ENCODE data around the gene ACOT8. TPM values are rescaled to one million over a fixed set of nuclear protein-coding genes. Genes with fewer than 3 reads are reported as not detected.

The ACOT8 gene
- total and polyA plus RNA-seq, 12 donors, result 21.3 to 46.6 (median 28.1) TPM

DNA sequence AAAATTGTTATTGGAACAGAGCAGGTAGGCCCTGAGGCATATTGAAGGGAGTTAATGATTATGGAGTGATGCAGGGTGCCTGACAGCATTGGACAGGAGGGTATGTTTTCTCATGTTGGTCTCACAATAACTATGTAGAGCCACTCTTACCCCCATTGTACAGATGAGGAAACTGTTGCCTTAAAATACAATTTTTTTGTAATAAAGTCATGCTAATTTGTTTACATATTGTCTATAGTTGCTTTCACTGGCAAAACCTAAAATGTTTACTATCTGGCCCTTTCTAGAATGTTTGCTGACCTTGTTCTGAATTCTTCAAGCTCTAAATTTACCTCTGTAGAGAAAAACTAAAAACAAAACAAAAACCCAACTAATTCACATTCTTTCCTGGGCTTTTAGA is 5.7 kb downstream of the ACOT8 start:
- peak overlapping the region in 4 of 10 donors; percentile 5 to 35 (median 22) for H3K27ac ChIP-seq
- no peak overlapping the region for H3K4me3 ChIP-seq
- intact Hi-C loops (cut with DNase I), result no loop called here
- H3K4me1 ChIP-seq, result peaks cover 10 to 31% (median 21%) of the 10 kb centered on the region in 9 donors
- TF ChIP-seq, protein P1, sequence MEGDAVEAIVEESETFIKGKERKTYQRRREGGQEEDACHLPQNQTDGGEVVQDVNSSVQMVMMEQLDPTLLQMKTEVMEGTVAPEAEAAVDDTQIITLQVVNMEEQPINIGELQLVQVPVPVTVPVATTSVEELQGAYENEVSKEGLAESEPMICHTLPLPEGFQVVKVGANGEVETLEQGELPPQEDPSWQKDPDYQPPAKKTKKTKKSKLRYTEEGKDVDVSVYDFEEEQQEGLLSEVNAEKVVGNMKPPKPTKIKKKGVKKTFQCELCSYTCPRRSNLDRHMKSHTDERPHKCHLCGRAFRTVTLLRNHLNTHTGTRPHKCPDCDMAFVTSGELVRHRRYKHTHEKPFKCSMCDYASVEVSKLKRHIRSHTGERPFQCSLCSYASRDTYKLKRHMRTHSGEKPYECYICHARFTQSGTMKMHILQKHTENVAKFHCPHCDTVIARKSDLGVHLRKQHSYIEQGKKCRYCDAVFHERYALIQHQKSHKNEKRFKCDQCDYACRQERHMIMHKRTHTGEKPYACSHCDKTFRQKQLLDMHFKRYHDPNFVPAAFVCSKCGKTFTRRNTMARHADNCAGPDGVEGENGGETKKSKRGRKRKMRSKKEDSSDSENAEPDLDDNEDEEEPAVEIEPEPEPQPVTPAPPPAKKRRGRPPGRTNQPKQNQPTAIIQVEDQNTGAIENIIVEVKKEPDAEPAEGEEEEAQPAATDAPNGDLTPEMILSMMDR (IDR thresholded peaks at IDR 0.05), result no peak
- H3K27me3 ChIP-seq, result no peaks in the 10 kb centered on the region
- DNase-seq (no peak), ATAC-seq (no peak)
- peaks cover 0 to 85% (median 5%) of the 10 kb centered on the region in 9 donors for H3K36me3 ChIP-seq
- H3K9me3 ChIP-seq, result no peaks in the 10 kb centered on the region

DNA sequence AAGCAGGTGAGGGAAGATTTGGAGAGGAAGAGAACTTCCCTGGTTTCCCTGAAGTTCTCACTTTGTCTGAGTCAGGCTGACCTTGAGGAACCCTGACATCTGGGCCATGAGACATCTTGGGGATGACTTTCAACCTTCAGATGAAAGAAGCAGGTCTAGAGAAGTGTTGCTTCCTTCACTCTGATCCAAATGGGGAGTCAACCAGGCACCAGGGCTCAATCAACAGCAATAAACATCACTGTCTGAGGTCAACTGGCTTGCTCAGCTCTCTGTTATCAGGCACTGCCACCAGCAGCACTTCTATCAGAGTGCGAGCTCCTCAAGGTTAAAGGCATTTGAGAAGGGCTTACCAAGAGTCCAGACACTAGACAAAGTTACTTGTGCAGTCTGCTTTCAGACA is 6.3 kb downstream of the ACOT8 start:
- peak in 4 of 8 donors; percentile 40 to 75 (median 56) for ATAC-seq
- Histone ChIP-seq H3K4me1 (peaks cover 7 to 25% (median 15%) of the 10 kb centered on the region in 9 donors), H3K9me3 (no peaks in the 10 kb centered on the region), H3K4me3 (no peak overlapping the region), H3K27ac (peak overlapping the region in 7 of 10 donors; percentile 4 to 41 (median 18)), H3K36me3 (peaks cover 0 to 91% (median 7%) of the 10 kb centered on the region in 9 donors), H3K27me3 (no peaks in the 10 kb centered on the region)
- intact Hi-C loops (cut with DNase I), result no loop called here
- TF ChIP-seq, protein P1 (IDR thresholded peaks at IDR 0.05), result no peak
- DNase-seq, result no peak
- 65 to 67% methylated on average over 1 of the region's 1 CpG for WGBS, 2 donors

DNA sequence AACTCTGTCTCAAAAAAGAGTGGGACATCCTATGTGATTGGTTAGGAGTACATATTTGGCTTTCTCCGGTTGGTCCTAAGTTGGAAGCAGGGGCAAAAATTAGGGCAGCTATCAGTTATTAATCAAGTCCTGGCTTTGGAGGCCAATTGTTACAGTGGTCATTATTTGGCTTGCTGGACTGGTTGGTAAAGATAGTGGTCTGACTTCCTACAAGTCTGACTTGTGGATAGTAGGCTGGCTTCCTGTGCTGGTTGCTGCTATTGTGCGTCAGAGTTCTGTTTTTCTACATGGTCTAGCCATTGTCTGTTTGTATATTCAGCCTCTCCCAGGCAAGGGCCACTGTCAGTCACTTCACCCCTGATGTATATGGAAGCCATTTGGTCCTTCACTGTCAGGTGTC is 7.0 kb downstream of the ACOT8 start:
- DNase-seq (no peak), ATAC-seq (no peak)
- WGBS, 2 donors, result 94 to 100% methylated on average over 2 of the region's 2 CpGs
- TF ChIP-seq, protein P1 (IDR thresholded peaks at IDR 0.05), result no peak
- H3K4me3 ChIP-seq, result no peak overlapping the region
- peaks cover 0 to 98% (median 12%) of the 10 kb centered on the region in 9 donors for H3K36me3 ChIP-seq
- no peaks in the 10 kb centered on the region for H3K27me3 ChIP-seq
- H3K9me3 ChIP-seq, result no peaks in the 10 kb centered on the region
- H3K4me1 ChIP-seq, result peaks cover 3 to 18% (median 8%) of the 10 kb centered on the region in 9 donors
- intact Hi-C loops (cut with DNase I), result no loop called here
- peak overlapping the region in 2 of 10 donors; percentile 4 to 13 for H3K27ac ChIP-seq

DNA sequence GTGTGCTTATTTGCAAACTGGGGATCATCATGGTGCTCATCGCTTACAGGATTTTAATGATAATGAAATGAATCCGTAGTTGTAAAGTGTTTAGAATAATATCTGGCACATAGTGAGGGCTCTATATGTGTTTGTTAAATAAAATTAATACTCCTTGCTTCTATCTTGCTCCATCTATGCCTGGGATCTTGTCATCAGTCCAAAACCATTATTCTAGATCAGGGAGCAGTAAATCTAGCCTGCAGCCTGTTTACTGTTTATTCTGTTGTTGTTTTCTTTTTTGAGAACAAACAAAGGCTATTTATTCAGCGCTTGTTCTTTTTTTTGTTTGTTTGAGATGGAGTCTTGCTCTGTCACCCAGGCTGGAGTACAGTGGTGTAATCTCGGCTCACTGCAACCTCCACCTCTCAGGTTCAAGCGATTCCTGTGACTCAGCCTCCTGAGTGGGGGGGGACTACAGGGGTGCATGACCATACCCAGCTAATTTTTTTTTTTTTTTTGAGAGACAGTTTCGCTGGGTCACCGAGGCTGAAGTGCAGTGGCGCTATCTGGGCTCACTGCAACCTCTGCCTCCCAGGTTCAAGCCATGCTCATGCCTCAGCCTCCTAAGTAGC is 8.1 kb downstream of the ACOT8 start:
- H3K4me3 ChIP-seq, result no peak overlapping the region
- H3K27ac ChIP-seq, result no peak overlapping the region
- peaks cover 0 to 11% (median 0%) of the 10 kb centered on the region in 9 donors for H3K4me1 ChIP-seq
- ATAC-seq (no peak), DNase-seq (no peak)
- H3K27me3 ChIP-seq, result no peaks in the 10 kb centered on the region
- TF ChIP-seq, protein P1 (IDR thresholded peaks at IDR 0.05), result no peak
- intact Hi-C loops (cut with DNase I), result no loop called here
- peaks cover 3 to 100% (median 20%) of the 10 kb centered on the region in 9 donors for H3K36me3 ChIP-seq
- no peaks in the 10 kb centered on the region for H3K9me3 ChIP-seq
- WGBS, 2 donors, result 88 to 92% methylated on average over 8 of the region's 8 CpGs

All from heart right ventricle (tissue), 16 donors.